Retinal pigment epithelial cell (primary cell): ENCODE results near the gene CSMD2.

Source experiments
- DNase-seq: peaks from one replicate; pipeline ENCODE4 v3.0.0-alpha.2; 2010; ENCODE audit warnings: low read depth
- H3K4me3 ChIP-seq: 2 replicates; pipeline ENCODE4 v1.5.1; 2011; ENCODE audit warnings: mild to moderate bottlenecking, low read length, control low read depth, moderate library complexity
- TF ChIP-seq, protein P1 (sequence below): conservative IDR thresholded peaks from 2 replicates; pipeline ENCODE4 v1.5.1; 2011; ENCODE audit warnings: low read depth, low read length, control low read depth, inconsistent platforms

Gene CSMD2

DNA sequence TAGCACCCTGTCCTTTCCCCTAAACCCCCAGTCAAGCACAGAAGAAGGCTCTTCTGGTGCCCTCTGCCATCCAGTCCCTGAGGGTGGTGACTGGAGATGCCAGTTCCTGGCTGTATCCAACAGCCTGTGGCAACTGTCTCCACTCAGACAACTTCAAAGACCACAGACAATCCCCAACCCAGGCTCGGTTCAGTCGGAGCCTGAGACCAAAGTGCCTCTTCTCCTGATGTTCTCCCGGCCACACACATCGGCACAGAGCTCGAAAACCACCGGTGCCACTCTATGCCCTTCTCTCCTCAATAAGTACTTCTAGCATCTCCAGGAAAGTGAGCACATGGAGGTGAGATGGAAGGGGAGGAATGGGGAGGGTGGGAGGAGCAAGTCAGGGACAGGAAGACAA is 340.7 kb downstream of the CSMD2 start:
- DNase-seq = no peak
- TF ChIP-seq, protein P1, sequence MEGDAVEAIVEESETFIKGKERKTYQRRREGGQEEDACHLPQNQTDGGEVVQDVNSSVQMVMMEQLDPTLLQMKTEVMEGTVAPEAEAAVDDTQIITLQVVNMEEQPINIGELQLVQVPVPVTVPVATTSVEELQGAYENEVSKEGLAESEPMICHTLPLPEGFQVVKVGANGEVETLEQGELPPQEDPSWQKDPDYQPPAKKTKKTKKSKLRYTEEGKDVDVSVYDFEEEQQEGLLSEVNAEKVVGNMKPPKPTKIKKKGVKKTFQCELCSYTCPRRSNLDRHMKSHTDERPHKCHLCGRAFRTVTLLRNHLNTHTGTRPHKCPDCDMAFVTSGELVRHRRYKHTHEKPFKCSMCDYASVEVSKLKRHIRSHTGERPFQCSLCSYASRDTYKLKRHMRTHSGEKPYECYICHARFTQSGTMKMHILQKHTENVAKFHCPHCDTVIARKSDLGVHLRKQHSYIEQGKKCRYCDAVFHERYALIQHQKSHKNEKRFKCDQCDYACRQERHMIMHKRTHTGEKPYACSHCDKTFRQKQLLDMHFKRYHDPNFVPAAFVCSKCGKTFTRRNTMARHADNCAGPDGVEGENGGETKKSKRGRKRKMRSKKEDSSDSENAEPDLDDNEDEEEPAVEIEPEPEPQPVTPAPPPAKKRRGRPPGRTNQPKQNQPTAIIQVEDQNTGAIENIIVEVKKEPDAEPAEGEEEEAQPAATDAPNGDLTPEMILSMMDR = no peak
- no peak overlapping the region for H3K4me3 ChIP-seq

DNA sequence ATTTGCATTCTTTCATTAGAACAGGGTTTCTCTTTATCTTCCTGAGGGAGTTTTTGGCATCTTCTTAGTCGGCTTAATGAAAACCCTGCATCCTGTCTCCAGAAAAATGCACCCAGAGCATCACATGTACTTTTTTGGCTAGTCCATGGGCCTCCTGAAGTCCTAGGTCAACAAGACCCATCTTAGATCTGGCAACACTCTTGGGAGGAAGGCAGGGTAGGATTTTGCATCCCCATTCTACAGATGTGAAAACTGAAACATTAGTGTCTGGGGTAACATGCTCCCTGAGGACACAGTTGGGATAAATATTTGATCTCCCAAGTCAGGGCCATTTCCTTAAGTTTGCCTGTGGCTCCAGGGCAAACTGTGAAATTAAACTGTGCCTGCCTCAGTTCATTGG is 341.2 kb downstream of the CSMD2 start:
- TF ChIP-seq, protein P1 = no peak
- no peak overlapping the region for H3K4me3 ChIP-seq
- DNase-seq = no peak

DNA sequence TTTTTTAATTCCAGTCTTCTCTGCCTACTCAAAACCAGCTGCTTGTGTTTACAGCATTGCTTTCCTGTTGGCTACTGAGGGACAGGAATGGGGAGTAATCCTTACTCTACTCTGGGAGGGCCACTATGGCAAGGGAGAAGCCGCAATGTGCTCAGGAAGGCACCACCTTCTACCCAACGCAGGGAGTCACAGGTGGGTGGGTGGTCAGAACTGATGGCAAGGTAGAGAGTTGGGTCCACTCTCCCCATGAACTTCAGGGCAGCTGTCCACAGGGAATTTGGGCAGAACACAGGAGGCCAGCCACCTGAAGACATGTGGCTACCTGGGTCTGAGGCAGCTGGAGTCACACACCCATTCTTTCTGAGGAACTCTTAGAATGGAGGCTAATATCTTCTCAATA is 341.6 kb downstream of the CSMD2 start:
- TF ChIP-seq, protein P1 = no peak
- DNase-seq = no peak
- no peak overlapping the region for H3K4me3 ChIP-seq

DNA sequence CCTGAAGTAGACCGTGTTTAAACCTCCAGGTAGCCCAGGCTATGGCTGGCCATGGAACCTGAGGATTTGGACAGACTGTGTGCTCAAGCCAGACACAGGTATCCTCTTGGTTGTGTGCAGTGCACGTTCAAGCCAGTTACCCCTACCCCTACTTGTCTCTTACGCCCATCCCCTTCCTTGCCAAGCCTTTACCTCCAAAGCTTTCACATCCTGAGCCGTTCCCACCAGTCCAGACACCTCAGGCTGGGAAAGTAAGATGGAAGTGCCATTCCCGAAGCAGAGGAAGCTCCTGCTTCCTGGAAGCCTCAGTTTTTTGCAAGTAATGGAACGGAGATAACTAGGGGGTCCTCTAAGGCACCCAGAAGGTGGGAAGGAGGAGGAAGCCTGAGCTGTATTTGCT is 342.6 kb downstream of the CSMD2 start:
- TF ChIP-seq, protein P1 = no peak
- no peak for DNase-seq
- H3K4me3 ChIP-seq = no peak overlapping the region

DNA sequence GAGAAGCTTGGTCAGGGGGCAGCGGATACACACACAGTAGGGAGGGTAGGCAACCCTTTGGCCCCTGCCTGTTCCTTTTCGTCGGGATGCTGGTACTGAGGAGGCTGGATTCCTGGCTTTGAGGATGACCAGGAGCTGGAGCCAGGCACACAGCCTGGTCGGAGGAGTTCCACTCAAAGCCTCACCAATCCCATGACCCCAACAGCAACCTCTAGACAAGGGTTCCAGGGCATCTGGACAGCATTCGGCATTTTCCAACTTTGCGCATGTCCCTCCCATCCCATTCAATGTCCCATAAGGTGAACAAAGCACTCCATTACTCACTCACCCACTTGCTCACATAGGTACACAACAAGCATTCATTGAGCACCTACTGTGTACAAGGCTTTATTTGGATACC is 343.7 kb downstream of the CSMD2 start:
- TF ChIP-seq, protein P1 = no peak
- no peak for DNase-seq
- no peak overlapping the region for H3K4me3 ChIP-seq

DNA sequence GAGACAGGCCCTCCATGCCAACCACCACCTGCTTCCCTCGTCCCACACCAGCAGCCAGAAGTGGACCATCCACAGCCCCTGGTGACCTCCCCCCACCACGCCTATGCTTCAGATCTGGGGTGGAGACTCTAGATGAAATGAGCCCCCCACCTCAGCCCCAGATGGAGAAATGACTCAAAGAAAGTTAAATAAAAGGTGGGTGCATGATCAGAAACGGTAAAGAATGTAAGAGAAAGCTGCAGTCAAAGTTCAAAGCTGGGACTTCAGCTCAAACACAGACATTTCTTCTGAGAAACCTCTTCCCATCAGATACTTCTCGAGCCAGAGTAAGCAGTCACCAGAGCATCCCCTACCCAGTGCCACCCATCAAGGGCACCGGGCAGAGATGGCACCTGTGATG is 344.2 kb downstream of the CSMD2 start:
- no peak for DNase-seq
- no peak overlapping the region for H3K4me3 ChIP-seq
- TF ChIP-seq, protein P1 = no peak

DNA sequence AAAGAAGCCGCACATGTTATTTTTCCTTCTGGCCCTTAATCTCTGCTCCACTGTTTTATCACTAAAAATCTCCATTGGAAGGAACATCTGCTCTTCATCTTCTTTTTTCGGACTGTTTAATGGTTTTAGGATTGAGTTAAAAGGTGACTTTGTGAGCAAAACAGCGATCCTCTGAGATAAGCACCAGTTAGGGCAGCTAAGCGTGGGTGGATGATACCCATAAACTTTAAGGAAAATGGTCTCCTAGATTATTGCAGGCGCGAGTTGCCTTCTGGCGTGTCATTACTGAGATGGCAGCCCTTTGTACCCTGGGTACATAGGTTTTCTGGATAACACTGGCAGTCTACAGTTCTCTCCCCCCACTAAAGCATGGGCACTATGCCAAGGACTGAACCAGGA is 345.1 kb downstream of the CSMD2 start:
- TF ChIP-seq, protein P1 = no peak
- H3K4me3 ChIP-seq = no peak overlapping the region
- DNase-seq = no peak
